Activated CD4-positive, alpha-beta memory T cell treated with anti-CD3 and anti-CD28 coated beads, Interleukin-2, amount 10 ng/mL, durations not matched to agents 7 days and 5 days (primary cell): ENCODE measurements around the gene FAM47C. TPM values are rescaled to one million over a fixed set of nuclear protein-coding genes. Genes with fewer than 3 reads are reported as not detected.
"Not testable (repeated sequence)": the region's sequence is repeated elsewhere in the genome, so short reads cannot be mapped to it uniquely, and the experiment has no call there.

Experiments used
- CTCF ChIA-PET: fragments of 350-600 bp; sonication (Branson Sonifier 250); formaldehyde crosslinking; loops from one replicate; lab custom pipeline; 2021; ENCODE audit warnings: antibody characterized with exemption, inconsistent platforms; lab: Charles Lee
- POLR2A ChIA-PET: fragments of 350-600 bp; sonication (Branson Sonifier 250); formaldehyde crosslinking; loops from one replicate; lab custom pipeline; 2021; ENCODE audit warnings: antibody characterized with exemption; lab: Charles Lee
- DNase-seq: peaks from one replicate; pipeline ENCODE4 v3.0.0-alpha.2; 2020
- H3K27ac Mint-ChIP-seq: one replicate; pipeline ENCODE4 v1.8.0; 2021; ENCODE audit warnings: mild to moderate bottlenecking, mixed read lengths
- H3K27me3 Mint-ChIP-seq: one replicate; pipeline ENCODE4 v1.8.0; 2021; ENCODE audit warnings: mixed read lengths
- H3K36me3 Mint-ChIP-seq: one replicate; pipeline ENCODE4 v1.8.0; 2021; ENCODE audit warnings: low read depth, mixed read lengths
- H3K4me1 Mint-ChIP-seq: one replicate; pipeline ENCODE4 v1.8.0; 2021; ENCODE audit warnings: mixed read lengths
- H3K4me3 Mint-ChIP-seq: one replicate; pipeline ENCODE4 v1.8.0; 2021; ENCODE audit warnings: mild to moderate bottlenecking, mixed read lengths
- H3K9me3 Mint-ChIP-seq: one replicate; pipeline ENCODE4 v1.8.0; 2021; ENCODE audit warnings: mixed read lengths
- total RNA-seq, 2 experiments: library from RNA; stranded (reverse); gene quantifications; one replicate each; pipeline ENCODE4 v1.2.3, GENCODE V29; 2021

FAM47C gene
- total RNA-seq, 2 experiments from 2014 or later, result not detected

DNA sequence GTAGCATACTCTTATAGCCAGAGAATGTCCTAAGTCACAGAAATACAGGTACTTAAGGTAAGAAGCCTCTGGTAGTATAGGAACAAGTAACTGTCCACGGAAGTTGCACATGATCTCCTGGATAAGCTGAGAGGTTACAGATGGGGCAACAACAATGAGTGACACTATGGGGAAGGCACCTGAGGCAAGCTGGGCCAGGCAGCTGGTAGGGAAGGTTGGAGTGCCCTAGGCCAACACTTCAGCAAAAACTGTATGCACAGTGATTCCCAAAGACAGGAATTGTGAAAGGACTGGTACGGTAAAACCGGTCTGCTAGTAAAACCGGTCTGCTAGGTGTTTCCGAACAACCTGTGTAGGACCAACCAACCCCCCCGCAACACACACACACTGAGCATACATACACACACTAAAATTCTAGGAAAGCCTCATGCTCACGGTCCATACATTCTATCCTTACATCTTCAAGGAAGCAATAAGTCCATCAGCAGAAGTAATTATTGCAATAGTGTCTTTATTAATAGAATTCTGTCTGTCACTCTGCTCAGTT lies 28.6 kb downstream of the FAM47C start:
- H3K27me3 Mint-ChIP-seq, result not testable (repeated sequence)

DNA sequence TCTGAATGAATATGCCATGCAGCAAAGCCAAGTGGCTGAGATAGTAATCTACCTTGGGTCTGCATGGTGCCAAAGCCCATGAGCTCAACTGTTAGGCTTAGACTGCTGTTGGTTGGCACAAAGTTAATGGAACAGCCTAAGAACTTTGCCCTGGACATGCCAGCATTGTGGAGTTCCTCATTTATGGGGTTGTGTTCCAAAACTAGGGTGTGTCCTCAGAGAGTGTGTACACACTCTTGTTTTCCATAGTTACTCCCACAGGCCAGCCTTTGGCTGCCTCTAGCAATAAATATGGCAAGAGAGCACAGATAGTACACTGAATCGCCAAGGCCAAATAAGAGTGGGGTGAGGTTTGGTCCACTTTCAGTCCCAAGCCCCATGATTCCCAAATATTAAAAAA lies 30.6 kb downstream of the FAM47C start:
- CTCF ChIA-PET, POLR2A ChIA-PET, H3K9me3 Mint-ChIP-seq, DNase-seq, H3K4me1 Mint-ChIP-seq, H3K27ac Mint-ChIP-seq, H3K4me3 Mint-ChIP-seq, H3K27me3 Mint-ChIP-seq, H3K36me3 Mint-ChIP-seq: not testable (repeated sequence)

More for the DNA sequence above, 28.6 kb downstream of the FAM47C start:
- H3K4me3 Mint-ChIP-seq, H3K9me3 Mint-ChIP-seq, H3K36me3 Mint-ChIP-seq, CTCF ChIA-PET, POLR2A ChIA-PET, H3K27ac Mint-ChIP-seq, H3K4me1 Mint-ChIP-seq, DNase-seq: not testable (repeated sequence)

DNA sequence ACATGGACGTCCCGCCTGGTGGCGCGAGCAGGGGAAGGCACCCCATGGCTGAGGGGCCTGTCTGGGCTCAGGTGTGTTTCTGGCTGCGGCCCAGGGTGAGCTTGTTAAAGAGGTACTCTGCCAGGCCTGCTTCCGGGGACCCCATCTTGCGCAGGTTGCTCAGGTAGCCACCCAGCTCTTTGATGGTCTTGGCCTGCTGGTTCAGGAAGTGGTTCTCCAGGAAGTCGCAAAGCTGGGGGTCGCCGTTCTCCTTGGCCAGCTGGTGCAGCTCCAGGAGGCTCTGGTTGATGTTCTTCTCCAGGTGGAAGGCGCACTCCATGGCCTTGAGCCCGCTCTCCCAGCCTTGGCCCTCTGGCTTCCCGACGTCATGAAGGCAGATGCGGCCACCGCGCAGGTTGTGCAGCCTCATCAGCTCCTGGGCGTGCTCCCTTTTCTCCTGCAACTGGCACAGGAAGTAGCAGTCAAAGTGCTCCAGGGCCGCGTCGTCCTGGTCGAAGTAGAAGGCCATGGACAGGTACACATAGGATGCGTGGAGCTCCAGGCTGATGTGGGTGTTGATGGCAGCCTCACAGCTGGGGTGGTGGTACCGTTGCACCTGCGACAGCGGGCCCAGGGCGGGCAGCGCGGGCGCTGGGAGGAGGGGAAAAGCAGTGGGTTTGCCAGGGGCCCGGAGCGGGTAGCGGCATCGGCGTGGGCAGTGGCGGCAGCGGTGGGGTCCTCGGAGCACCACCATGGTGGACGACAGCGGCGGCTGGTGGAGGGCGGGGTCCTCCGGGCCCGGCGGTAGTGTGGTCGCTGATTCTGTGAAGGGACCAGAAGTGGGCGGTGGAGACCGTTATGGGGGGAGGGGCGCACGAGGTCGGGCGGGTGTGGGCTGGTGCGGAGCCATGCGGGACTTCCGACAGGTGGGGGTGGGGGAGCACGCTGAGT lies 35.1 kb downstream of the FAM47C start:
- DNase-seq, H3K27me3 Mint-ChIP-seq, H3K36me3 Mint-ChIP-seq, POLR2A ChIA-PET, H3K9me3 Mint-ChIP-seq, H3K4me1 Mint-ChIP-seq, CTCF ChIA-PET, H3K27ac Mint-ChIP-seq, H3K4me3 Mint-ChIP-seq: not testable (repeated sequence)

DNA sequence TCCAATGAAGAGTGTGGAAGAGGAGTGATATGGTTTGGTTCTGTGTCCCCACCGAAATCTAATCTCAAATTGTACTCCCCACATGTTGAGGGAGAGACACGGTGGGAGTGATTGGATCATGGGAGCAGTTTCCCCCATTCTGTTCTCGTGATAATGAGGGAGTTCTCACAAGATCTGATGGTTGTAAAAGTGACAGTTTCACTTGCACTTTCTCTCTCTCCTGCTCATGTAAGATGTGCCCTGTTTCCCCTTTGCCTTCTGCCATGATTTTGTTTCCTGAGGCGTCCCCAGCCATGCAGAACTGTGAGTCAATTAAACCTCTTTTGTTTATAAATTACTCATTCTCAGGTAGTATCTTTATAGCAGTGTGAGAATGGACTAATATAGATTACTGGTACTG lies 39.6 kb downstream of the FAM47C start:
- ChIA-PET POLR2A (no interaction called here), CTCF (no interaction called here)
- no peaks in the 10 kb centered on the region for H3K36me3 Mint-ChIP-seq
- peaks cover 2% of the 10 kb centered on the region for H3K9me3 Mint-ChIP-seq
- no peak for DNase-seq
- H3K4me3 Mint-ChIP-seq, result no peak overlapping the region
- H3K27ac Mint-ChIP-seq, result no peak overlapping the region
- H3K4me1 Mint-ChIP-seq, result no peaks in the 10 kb centered on the region
- no peaks in the 10 kb centered on the region for H3K27me3 Mint-ChIP-seq

DNA sequence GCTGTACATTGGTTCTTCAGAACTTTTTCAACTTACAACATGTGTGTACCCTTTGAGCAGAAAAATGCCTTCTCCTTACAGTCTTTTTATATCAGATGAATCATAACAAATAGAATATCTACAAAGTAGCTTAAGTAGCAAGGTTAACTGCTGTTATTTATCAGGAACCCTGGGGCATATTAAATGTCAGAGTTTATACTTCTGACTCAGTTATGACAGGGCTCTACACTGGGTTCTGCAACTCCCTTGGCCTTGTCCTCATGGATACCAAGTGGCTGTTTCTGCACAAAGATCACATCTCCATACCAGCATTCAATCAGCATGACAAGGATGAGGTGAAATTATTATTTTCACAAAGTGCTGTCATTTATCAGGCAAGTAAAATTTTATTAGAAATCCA lies 49.4 kb downstream of the FAM47C start:
- DNase-seq, H3K4me1 Mint-ChIP-seq, H3K9me3 Mint-ChIP-seq, CTCF ChIA-PET, POLR2A ChIA-PET, H3K27me3 Mint-ChIP-seq, H3K36me3 Mint-ChIP-seq, H3K27ac Mint-ChIP-seq, H3K4me3 Mint-ChIP-seq: not testable (repeated sequence)

DNA sequence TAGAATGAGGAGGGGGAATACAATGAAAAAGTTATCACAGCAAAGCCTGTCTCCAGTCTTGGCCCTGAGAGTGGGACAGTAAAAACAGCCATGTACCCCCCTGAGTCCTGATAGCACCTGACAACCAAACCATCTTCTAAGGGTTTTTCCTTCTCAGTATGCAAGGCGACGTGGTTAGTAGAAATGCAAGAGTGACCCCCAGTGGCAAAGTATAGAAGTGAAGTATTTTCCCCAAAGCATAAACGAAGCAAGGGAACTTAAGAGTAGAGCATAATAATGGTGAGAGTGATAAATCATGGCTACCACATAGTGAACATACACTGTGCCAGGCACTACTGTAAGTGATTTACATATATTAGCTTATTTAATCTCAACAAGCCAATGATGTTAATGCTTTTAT lies 52.8 kb downstream of the FAM47C start:
- CTCF ChIA-PET, result no interaction called here
- H3K4me3 Mint-ChIP-seq, result no peak overlapping the region
- DNase-seq, result no peak
- no peak overlapping the region for H3K27ac Mint-ChIP-seq
- H3K4me1 Mint-ChIP-seq, result no peaks in the 10 kb centered on the region
- no peaks in the 10 kb centered on the region for H3K36me3 Mint-ChIP-seq
- no peaks in the 10 kb centered on the region for H3K9me3 Mint-ChIP-seq
- no peaks in the 10 kb centered on the region for H3K27me3 Mint-ChIP-seq
- POLR2A ChIA-PET, result no interaction called here
